Ishikawa (cell line): ENCODE measurements around the gene SPATA6.

Experiments used
- CEBPB ChIP-seq: IDR thresholded peaks from 2 replicates; pipeline ENCODE4 v1.6.1; 2012
- CREB1 ChIP-seq: IDR thresholded peaks from 2 replicates; pipeline ENCODE4 v1.6.1; 2012; ENCODE audit warnings: low read depth
- EGR1 ChIP-seq: IDR thresholded peaks from 2 replicates; pipeline ENCODE4 v1.6.1; 2012
- EP300 ChIP-seq: IDR thresholded peaks from 2 replicates; pipeline ENCODE4 v1.6.1; 2012; ENCODE audit warnings: borderline replicate concordance
- FOXM1 ChIP-seq: IDR thresholded peaks from 2 replicates; pipeline ENCODE4 v1.6.1; 2012; ENCODE audit warnings: low read depth, borderline replicate concordance
- MAX ChIP-seq: IDR thresholded peaks from 2 replicates; pipeline ENCODE4 v1.6.1; 2012
- NFIC ChIP-seq: IDR thresholded peaks from 2 replicates; pipeline ENCODE4 v1.6.1; 2012
- RAD21 ChIP-seq: IDR thresholded peaks from 2 replicates; pipeline ENCODE4 v1.6.1; 2012; ENCODE audit warnings: low read depth
- REST ChIP-seq: IDR thresholded peaks from 2 replicates; pipeline ENCODE4 v1.6.1; 2012; ENCODE audit warnings: low read depth, mild to moderate bottlenecking
- TAF1 ChIP-seq: IDR thresholded peaks from 2 replicates; pipeline ENCODE4 v1.6.1; 2012; ENCODE audit warnings: low read depth, mild to moderate bottlenecking
- TCF12 ChIP-seq: IDR thresholded peaks from 2 replicates; pipeline ENCODE4 v1.6.1; 2012; ENCODE audit warnings: low read depth
- TEAD4 ChIP-seq: IDR thresholded peaks from 2 replicates; pipeline ENCODE4 v1.6.1; 2012
- USF1 ChIP-seq: IDR thresholded peaks from 2 replicates; pipeline ENCODE4 v1.6.1; 2012
- YY1 ChIP-seq: IDR thresholded peaks from 2 replicates; pipeline ENCODE4 v1.6.1; 2012; ENCODE audit warnings: low read depth
- ZBTB7A ChIP-seq: IDR thresholded peaks from 2 replicates; pipeline ENCODE4 v1.6.1; 2012; ENCODE audit warnings: low read depth

The SPATA6 gene

DNA sequence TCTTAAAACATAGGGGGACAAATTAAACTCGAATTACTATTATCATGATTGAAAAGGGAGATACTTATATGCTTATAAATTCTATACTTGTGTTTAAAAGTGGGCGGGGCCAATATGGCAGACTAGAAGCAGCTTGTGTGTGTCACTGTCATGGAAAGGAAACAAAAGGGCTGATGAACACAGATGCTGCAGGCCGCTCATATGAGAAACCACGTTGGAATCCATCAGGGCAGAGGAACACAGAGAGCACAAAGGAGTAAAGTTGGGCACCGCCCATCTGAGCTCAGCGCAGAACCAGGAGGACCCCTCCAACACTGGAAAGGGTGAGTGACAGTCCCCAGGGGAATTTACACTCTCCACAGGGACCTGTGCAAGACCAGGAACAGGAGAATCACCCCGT, 142.5 kb downstream of the SPATA6 start:
- TF ChIP-seq YY1 (no peak), CREB1 (no peak), EP300 (no peak), REST (no peak), TEAD4 (no peak)

DNA sequence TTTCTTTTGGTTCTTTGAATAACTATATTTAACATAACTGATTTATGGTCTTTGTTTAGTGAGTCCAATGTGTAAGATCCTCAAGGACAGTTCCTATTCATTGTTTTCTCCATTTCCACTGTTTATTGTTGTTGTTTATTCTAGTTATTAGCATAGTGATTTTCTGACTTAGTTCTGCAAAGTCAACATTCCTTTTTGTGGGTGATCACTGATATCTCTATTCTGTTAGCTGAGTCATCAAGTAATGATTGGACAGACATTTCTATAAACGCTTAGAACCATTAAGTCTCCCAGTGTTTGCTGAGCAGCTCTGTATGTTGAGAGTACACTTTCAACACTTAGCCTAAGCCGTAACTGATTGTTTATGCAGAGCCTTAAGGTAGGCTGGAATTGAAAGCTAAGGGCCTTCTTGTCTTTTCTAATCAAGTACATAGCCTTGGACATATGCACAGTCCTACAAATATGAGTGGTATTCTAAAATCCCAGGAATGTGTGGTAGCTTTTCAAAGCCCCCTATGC, 162.4 kb downstream of the SPATA6 start:
- TF ChIP-seq MAX (no peak), CREB1 (no peak), EGR1 (no peak), USF1 (no peak), EP300 (no peak), TCF12 (no peak), ZBTB7A (no peak), RAD21 (no peak), TEAD4 (no peak), REST (no peak), FOXM1 (no peak), NFIC (no peak), YY1 (no peak)

GRCh38 chr1:48302652-48303051, 169.4 kb downstream of the SPATA6 start:
- TF ChIP-seq RAD21 (no peak), CREB1 (no peak), TAF1 (no peak), FOXM1 (no peak), CEBPB (no peak), TEAD4 (no peak), YY1 (no peak), REST (no peak), MAX (no peak), NFIC (no peak), EGR1 (no peak), USF1 (no peak), ZBTB7A (no peak), EP300 (no peak), TCF12 (no peak)

DNA sequence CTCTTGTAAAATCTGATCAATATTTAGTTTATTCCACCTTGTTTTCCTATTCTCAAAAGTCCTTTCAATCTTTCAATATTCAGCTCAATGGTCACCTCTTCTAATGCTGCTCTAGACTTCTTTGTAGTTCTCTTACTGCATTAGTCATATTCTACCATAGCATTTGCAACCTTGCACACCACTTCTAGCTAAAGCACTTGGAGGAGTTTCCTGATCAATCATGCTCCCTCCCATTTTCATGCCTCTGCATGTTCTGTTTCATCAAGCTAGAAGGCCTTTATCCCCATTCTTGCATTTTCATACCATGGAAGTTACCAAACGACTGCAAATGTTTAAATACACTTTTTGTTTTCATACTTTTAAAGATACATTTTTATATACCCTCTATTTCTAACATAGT, 177.3 kb downstream of the SPATA6 start:
- no peak for TF ChIP-seq YY1
- no peak for TF ChIP-seq CREB1
- no peak for TF ChIP-seq FOXM1
- no peak for TF ChIP-seq ZBTB7A
- TF ChIP-seq CEBPB: no peak
- TF ChIP-seq EP300: no peak
- no peak for TF ChIP-seq MAX
- TF ChIP-seq RAD21: no peak
- TF ChIP-seq TEAD4: no peak
- TF ChIP-seq USF1: no peak
- no peak for TF ChIP-seq NFIC
- TF ChIP-seq REST: no peak
- TF ChIP-seq TAF1: no peak
- no peak for TF ChIP-seq TCF12
- no peak for TF ChIP-seq EGR1
